ENCODE measurements around the gene MYL5.

- no peak for TF ChIP-seq EZH2 (IDR thresholded peaks at IDR 0.05)
- no peak for TF ChIP-seq POLR2AphosphoS5 (IDR thresholded peaks at IDR 0.05; ENCODE audit: borderline replicate concordance, low read depth, low read length)
- TF ChIP-seq FOXP2 (optimal IDR thresholded peaks at IDR 0.05; ENCODE audit: control extremely low read depth, extremely low read length, insufficient read depth): no peak
Observed at GRCh38 chr4:630656-631055, 43.7 kb upstream of the MYL5 start.

All from SK-N-MC (cell line).